WTC11 (cell line): ENCODE measurements around the gene PGP.

ENCODE experiments used
- CREB1 ChIP-seq: sonication (generic); formaldehyde crosslinking; IDR thresholded peaks from 2 replicates; pipeline ENCODE4 v1.8.0; 2023; ENCODE audit warnings: mild to moderate bottlenecking, missing genetic modification reagents
- ELF4 ChIP-seq: sonication (generic); formaldehyde crosslinking; IDR thresholded peaks from 2 replicates; pipeline ENCODE4 v1.8.1; 2022; ENCODE audit warnings: low read depth, mild to moderate bottlenecking, moderate library complexity, missing genetic modification reagents
- MAX ChIP-seq: sonication (generic); formaldehyde crosslinking; IDR thresholded peaks from 2 replicates; pipeline ENCODE4 v1.8.0; 2022; ENCODE audit warnings: mild to moderate bottlenecking, missing genetic modification reagents
- NR3C1 ChIP-seq: sonication (generic); formaldehyde crosslinking; conservative IDR thresholded peaks from 2 replicates; pipeline ENCODE4 v1.8.1; 2023; ENCODE audit warnings: low read depth, mild to moderate bottlenecking, missing genetic modification reagents
- SMAD3 ChIP-seq: sonication (generic); formaldehyde crosslinking; IDR thresholded peaks from 2 replicates; pipeline ENCODE4 v1.8.0; 2022; ENCODE audit warnings: missing genetic modification reagents, mild to moderate bottlenecking, borderline replicate concordance
- SP1 ChIP-seq: sonication (generic); formaldehyde crosslinking; conservative IDR thresholded peaks from 2 replicates; pipeline ENCODE4 v1.8.1; 2022; ENCODE audit warnings: missing genetic modification reagents
- TF ChIP-seq, protein P1 (sequence below): sonication (generic); formaldehyde crosslinking; IDR thresholded peaks from 2 replicates; pipeline ENCODE4 v1.8.1; 2022; ENCODE audit warnings: mild to moderate bottlenecking, moderate library complexity, missing genetic modification reagents
- TF ChIP-seq, protein P2 (sequence below): fragments of 200-600 bp; IDR thresholded peaks from 2 replicates; pipeline ENCODE4 v1.8.0; 2022; ENCODE audit warnings: antibody characterized with exemption

- no peak for TF ChIP-seq SP1 (CRISPR knock-in tag)
- TF ChIP-seq CREB1 = no peak
- TF ChIP-seq, protein P1, sequence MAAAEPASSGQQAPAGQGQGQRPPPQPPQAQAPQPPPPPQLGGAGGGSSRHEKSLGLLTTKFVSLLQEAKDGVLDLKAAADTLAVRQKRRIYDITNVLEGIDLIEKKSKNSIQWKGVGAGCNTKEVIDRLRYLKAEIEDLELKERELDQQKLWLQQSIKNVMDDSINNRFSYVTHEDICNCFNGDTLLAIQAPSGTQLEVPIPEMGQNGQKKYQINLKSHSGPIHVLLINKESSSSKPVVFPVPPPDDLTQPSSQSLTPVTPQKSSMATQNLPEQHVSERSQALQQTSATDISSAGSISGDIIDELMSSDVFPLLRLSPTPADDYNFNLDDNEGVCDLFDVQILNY (CRISPR knock-in tag) = no peak
- TF ChIP-seq, protein P2, sequence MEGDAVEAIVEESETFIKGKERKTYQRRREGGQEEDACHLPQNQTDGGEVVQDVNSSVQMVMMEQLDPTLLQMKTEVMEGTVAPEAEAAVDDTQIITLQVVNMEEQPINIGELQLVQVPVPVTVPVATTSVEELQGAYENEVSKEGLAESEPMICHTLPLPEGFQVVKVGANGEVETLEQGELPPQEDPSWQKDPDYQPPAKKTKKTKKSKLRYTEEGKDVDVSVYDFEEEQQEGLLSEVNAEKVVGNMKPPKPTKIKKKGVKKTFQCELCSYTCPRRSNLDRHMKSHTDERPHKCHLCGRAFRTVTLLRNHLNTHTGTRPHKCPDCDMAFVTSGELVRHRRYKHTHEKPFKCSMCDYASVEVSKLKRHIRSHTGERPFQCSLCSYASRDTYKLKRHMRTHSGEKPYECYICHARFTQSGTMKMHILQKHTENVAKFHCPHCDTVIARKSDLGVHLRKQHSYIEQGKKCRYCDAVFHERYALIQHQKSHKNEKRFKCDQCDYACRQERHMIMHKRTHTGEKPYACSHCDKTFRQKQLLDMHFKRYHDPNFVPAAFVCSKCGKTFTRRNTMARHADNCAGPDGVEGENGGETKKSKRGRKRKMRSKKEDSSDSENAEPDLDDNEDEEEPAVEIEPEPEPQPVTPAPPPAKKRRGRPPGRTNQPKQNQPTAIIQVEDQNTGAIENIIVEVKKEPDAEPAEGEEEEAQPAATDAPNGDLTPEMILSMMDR = no peak
- no peak for TF ChIP-seq SMAD3 (CRISPR knock-in tag)
- TF ChIP-seq ELF4 = no peak
- TF ChIP-seq MAX = no peak
- TF ChIP-seq NR3C1 (CRISPR knock-in tag) = no peak
These were observed 23.7 kb upstream of the PGP start for GRCh38 chr16:2238150-2238837.
